DND-41 (cell line): Measurements from ENCODE around the gene INTS1.

Experiments used
- ATAC-seq: fragments of 200-7000 bp; cut with Tn5 transposase; 3 replicates; pipeline ENCODE4 v1.9.1; 2021; ENCODE audit warnings: low read depth; ENCODE audit not compliant: insufficient read depth
- DNase-seq: peaks from one replicate; pipeline ENCODE4 v3.0.0-alpha.2; 2020
- H2AFZ ChIP-seq: 2 replicates; pipeline ENCODE4 v1.6.0; 2012; ENCODE audit warnings: low read depth, low read length
- H3K27ac ChIP-seq: 2 replicates; pipeline ENCODE4 v1.5.1; 2012; ENCODE audit warnings: low read length, inconsistent platforms
- H3K27me3 ChIP-seq: fragments of 200-600 bp; sonication (generic); 2 replicates; pipeline ENCODE4 v1.6.0; 2012; ENCODE audit warnings: low read length, mild to moderate bottlenecking, inconsistent platforms; ENCODE audit not compliant: insufficient read depth, poor library complexity
- H3K36me3 ChIP-seq: 2 replicates; pipeline ENCODE4 v1.5.1; 2012; ENCODE audit warnings: low read length, inconsistent platforms; ENCODE audit not compliant: insufficient read depth
- H3K4me1 ChIP-seq: 2 replicates; pipeline ENCODE4 v1.5.1; 2012; ENCODE audit warnings: mild to moderate bottlenecking, low read length; ENCODE audit not compliant: insufficient read depth
- H3K4me2 ChIP-seq: 2 replicates; pipeline ENCODE4 v1.6.0; 2012; ENCODE audit warnings: mild to moderate bottlenecking, moderate library complexity, low read length, inconsistent platforms; ENCODE audit not compliant: insufficient read depth
- H3K4me3 ChIP-seq, 2 experiments: fragments of 200-600 bp in 1 of 2; shearing (Covaris generic) in 1 of 2; 2 replicates each; pipeline ENCODE4 v1.5.1; 2012 to 2016; ENCODE audit warnings: inconsistent platforms in 2 of 2, low read length in 2 of 2, mild to moderate bottlenecking in 2 of 2, low read depth in 1 of 2, moderate library complexity in 1 of 2
- H3K79me2 ChIP-seq: 2 replicates; pipeline ENCODE4 v1.6.0; 2012; ENCODE audit warnings: low read length, inconsistent platforms; ENCODE audit not compliant: insufficient read depth
- H3K9ac ChIP-seq: 2 replicates; pipeline ENCODE4 v1.6.0; 2012; ENCODE audit warnings: low read depth, mild to moderate bottlenecking, inconsistent platforms, low read length, moderate library complexity
- H3K9me3 ChIP-seq: 2 replicates; pipeline ENCODE4 v1.5.1; 2012; ENCODE audit warnings: low read length, moderate library complexity, mild to moderate bottlenecking, inconsistent platforms; ENCODE audit not compliant: insufficient read depth, severe bottlenecking
- H4K20me1 ChIP-seq: 2 replicates; pipeline ENCODE4 v1.6.0; 2012; ENCODE audit warnings: low read length; ENCODE audit not compliant: insufficient read depth
- EZH2 ChIP-seq: IDR thresholded peaks from 3 replicates; pipeline ENCODE4 v1.6.1; 2012; ENCODE audit warnings: borderline replicate concordance, low read depth, mild to moderate bottlenecking, moderate library complexity, low read length, inconsistent platforms; ENCODE audit not compliant: severe bottlenecking
- TF ChIP-seq, protein P1 (sequence below): IDR thresholded peaks from 2 replicates; pipeline ENCODE4 v1.5.1; 2012; ENCODE audit warnings: borderline replicate concordance, low read length, moderate library complexity, mild to moderate bottlenecking; ENCODE audit not compliant: poor library complexity, severe bottlenecking; ENCODE audit errors: extremely low read depth

The INTS1 gene

DNA sequence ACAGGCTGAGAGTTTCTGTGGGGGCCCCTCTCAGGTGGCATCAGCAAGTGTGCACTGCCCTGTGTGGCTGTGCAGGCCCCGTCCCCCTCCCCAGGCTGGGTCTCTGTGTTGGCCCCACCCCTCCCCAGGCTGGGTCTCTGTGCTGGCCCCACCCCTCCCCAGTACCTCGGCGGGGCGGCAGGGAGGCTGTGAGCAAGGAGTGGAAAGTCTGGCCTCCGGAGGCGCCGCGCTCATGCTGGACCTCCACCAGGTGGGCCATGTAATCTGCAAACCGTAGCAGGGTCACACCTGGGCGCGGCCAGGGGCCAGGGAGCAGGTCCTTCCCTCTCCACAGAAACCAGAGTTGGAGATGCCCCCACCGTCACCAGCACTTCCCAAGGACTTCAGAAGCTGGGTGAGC, 23.5 kb downstream of the INTS1 start:
- H2AFZ ChIP-seq: no peak overlapping the region
- no peak overlapping the region for H3K27ac ChIP-seq
- H3K4me1 ChIP-seq: no peaks in the 10 kb centered on the region
- no peak overlapping the region for H3K9ac ChIP-seq
- H3K4me2 ChIP-seq: no peak overlapping the region
- H3K4me3 ChIP-seq: no peak overlapping the region
- DNase-seq (no peak), ATAC-seq (no peak)
- H3K36me3 ChIP-seq: peaks cover 95% of the 10 kb centered on the region
- peaks cover 9% of the 10 kb centered on the region; the same call in 1 of the 2 replicates for H4K20me1 ChIP-seq
- TF ChIP-seq, protein P1, sequence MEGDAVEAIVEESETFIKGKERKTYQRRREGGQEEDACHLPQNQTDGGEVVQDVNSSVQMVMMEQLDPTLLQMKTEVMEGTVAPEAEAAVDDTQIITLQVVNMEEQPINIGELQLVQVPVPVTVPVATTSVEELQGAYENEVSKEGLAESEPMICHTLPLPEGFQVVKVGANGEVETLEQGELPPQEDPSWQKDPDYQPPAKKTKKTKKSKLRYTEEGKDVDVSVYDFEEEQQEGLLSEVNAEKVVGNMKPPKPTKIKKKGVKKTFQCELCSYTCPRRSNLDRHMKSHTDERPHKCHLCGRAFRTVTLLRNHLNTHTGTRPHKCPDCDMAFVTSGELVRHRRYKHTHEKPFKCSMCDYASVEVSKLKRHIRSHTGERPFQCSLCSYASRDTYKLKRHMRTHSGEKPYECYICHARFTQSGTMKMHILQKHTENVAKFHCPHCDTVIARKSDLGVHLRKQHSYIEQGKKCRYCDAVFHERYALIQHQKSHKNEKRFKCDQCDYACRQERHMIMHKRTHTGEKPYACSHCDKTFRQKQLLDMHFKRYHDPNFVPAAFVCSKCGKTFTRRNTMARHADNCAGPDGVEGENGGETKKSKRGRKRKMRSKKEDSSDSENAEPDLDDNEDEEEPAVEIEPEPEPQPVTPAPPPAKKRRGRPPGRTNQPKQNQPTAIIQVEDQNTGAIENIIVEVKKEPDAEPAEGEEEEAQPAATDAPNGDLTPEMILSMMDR: no peak
- no peak for TF ChIP-seq EZH2
- no peaks in the 10 kb centered on the region for H3K9me3 ChIP-seq
- no peaks in the 10 kb centered on the region for H3K27me3 ChIP-seq
- no peaks in the 10 kb centered on the region for H3K79me2 ChIP-seq

DNA sequence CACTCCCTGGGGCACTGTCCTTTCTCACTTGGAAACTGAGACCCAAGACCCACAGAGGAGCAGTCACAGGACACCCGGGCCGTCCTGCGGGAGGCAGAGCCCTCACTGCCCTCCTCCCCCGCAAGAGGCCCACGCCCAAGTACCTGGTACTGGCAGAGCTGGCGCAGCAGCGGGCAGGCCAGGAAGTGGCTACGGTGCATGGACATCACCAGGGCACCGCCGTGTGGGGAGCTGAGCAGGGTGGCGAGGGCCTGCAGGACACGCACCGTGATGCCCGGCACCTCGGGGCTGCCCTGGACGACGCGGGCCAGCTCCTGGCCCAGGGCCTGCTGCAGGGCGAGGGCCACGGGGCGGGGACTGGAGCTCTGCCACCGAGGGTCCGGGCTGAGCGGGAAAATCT, 24.9 kb downstream of the INTS1 start:
- H3K9me3 ChIP-seq: no peaks in the 10 kb centered on the region
- H4K20me1 ChIP-seq: peaks cover 12% of the 10 kb centered on the region
- H3K4me1 ChIP-seq: no peaks in the 10 kb centered on the region
- DNase-seq: no peak
- H3K27me3 ChIP-seq: no peaks in the 10 kb centered on the region
- no peak overlapping the region for H3K9ac ChIP-seq
- H3K27ac ChIP-seq: no peak overlapping the region
- peaks cover 96% of the 10 kb centered on the region for H3K36me3 ChIP-seq
- H2AFZ ChIP-seq: no peak overlapping the region
- no peak overlapping the region for H3K4me3 ChIP-seq
- H3K4me2 ChIP-seq: no peak overlapping the region
- ATAC-seq: no peak
- TF ChIP-seq, protein P1: no peak
- no peak for TF ChIP-seq EZH2
- no peaks in the 10 kb centered on the region for H3K79me2 ChIP-seq

DNA sequence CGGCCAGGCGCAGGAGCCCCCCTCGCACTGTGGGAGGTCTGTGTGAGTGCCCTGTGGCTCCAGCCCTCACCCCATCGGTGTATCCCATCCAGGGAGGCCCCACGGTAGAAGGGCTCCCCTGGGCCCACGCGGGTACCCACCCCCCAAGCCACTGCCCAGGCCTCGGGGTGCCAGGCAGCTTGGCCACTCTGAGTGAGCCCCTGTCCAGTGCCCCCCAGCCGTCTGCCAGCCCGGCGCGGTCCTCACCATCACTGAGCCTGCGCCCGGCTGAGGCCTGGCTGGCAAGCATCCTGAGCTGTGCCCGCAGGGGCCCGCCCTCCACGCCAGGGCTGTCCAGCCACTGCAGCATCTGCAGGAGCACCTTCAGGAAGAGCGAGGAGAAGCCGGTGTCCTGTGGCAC, 25.7 kb downstream of the INTS1 start:
- no peaks in the 10 kb centered on the region for H3K79me2 ChIP-seq
- no peak overlapping the region for H3K27ac ChIP-seq
- ATAC-seq (no peak), DNase-seq (no peak)
- no peaks in the 10 kb centered on the region for H3K4me1 ChIP-seq
- no peaks in the 10 kb centered on the region for H3K27me3 ChIP-seq
- no peak overlapping the region for H3K4me2 ChIP-seq
- no peaks in the 10 kb centered on the region for H3K9me3 ChIP-seq
- no peak overlapping the region for H2AFZ ChIP-seq
- peaks cover 16% of the 10 kb centered on the region for H4K20me1 ChIP-seq
- TF ChIP-seq EZH2: no peak
- H3K36me3 ChIP-seq: peaks cover 96% of the 10 kb centered on the region
- no peak overlapping the region for H3K9ac ChIP-seq
- no peak overlapping the region for H3K4me3 ChIP-seq

DNA sequence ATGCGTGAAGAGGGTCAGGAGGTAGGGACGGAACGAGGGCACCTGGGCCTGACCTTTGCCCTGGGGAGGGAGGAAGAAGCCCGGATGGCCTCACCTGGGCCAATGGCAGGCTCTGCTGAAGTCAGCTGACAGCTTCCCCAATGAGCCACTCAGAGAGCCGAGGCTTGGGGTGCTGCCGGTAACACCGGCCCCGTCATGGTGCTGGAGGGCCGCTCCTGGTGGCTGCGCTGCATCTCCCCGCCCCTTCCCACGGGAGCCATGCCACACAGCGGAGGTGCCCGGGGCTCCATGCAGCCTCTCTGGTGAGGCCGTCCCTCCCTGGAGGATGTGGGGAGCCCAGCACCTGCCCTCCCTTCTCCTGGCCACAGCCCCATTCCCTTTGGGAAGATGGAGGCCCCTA, 27.3 kb downstream of the INTS1 start:
- Histone ChIP-seq H3K27ac (no peak overlapping the region), H3K27me3 (no peaks in the 10 kb centered on the region), H3K4me3 (no peak overlapping the region), H4K20me1 (peaks cover 14% of the 10 kb centered on the region), H3K9me3 (no peaks in the 10 kb centered on the region), H3K4me1 (no peaks in the 10 kb centered on the region), H3K36me3 (peaks cover 95% of the 10 kb centered on the region), H2AFZ (no peak overlapping the region), H3K79me2 (no peaks in the 10 kb centered on the region), H3K9ac (no peak overlapping the region), H3K4me2 (no peak overlapping the region)
- TF ChIP-seq EZH2: no peak
- TF ChIP-seq, protein P1: no peak
- DNase-seq (no peak), ATAC-seq (no peak)
